Measurements from ENCODE around the gene FUOM. TPM values are rescaled to one million over a fixed set of nuclear protein-coding genes. Genes with fewer than 3 reads are reported as not detected.

Gene FUOM
- total RNA-seq, 1 experiment from 2014 or later, result 41.8 TPM

- Histone ChIP-seq H2AFZ (ENCODE audit: low read length) (no peak overlapping the region), H3K4ac (ENCODE audit: low read depth, low read length) (no peak overlapping the region), H3K4me2 (ENCODE audit: insufficient read depth, insufficient read length, low read length) (no peak overlapping the region), H4K20me1 (ENCODE audit: control insufficient read depth, insufficient read depth, insufficient read length) (no peaks in the 10 kb centered on the region), H3K4me1 (ENCODE audit: insufficient read depth, low read length) (no peaks in the 10 kb centered on the region), H3K18ac (ENCODE audit: insufficient read length, low read depth, low read length) (no peak overlapping the region), H3K14ac (ENCODE audit: insufficient read depth, low read length) (no peak overlapping the region), H3K56ac (ENCODE audit: insufficient read length, low read depth, low read length) (no peak overlapping the region), H3K23me2 (ENCODE audit: insufficient read length, low read depth, low read length, poor library complexity, severe bottlenecking) (no peaks in the 10 kb centered on the region), H2BK120ac (ENCODE audit: low read depth, low read length, poor library complexity, severe bottlenecking) (no peak overlapping the region), H4K91ac (ENCODE audit: insufficient read length, low read depth, low read length) (no peak overlapping the region), H3K27me3 (ENCODE audit: insufficient read depth, low read length) (no peaks in the 10 kb centered on the region; the same call in 1 of the 2 replicates), H3K9ac (ENCODE audit: extremely low read depth, insufficient read length, low read length) (no peak overlapping the region), H3T11ph (ENCODE audit: low read length) (no peak overlapping the region), H2BK15ac (ENCODE audit: low read depth, low read length) (no peak overlapping the region), H4K5ac (ENCODE audit: insufficient read length, low read depth, low read length) (no peak overlapping the region), H4K8ac (replicated peaks; ENCODE audit: insufficient read length, low read depth, low read length) (no peak overlapping the region), H2BK5ac (ENCODE audit: insufficient read length, low read length) (no peak overlapping the region), H3K9me3 (ENCODE audit: control insufficient read depth, low read depth, low read length) (no peaks in the 10 kb centered on the region), H2AK5ac (ENCODE audit: insufficient read length, low read length) (no peak overlapping the region), H3K79me2 (ENCODE audit: insufficient read depth, low read length) (no peaks in the 10 kb centered on the region), H3K27ac (ENCODE audit: insufficient read length, low read depth, low read length) (no peak overlapping the region), H2BK20ac (ENCODE audit: low read depth, low read length, poor library complexity, severe bottlenecking) (no peak overlapping the region), H3K23ac (ENCODE audit: insufficient read length, low read depth, low read length) (no peak overlapping the region), H2BK12ac (ENCODE audit: insufficient read length, low read depth, low read length) (no peak overlapping the region), H3K79me1 (ENCODE audit: insufficient read depth, low read depth, low read length, poor library complexity, severe bottlenecking) (no peaks in the 10 kb centered on the region)
- TF ChIP-seq CTCF (conservative IDR thresholded peaks at IDR 0.05), result no peak
- Mint-ChIP-seq H3K36me3 (ENCODE audit: insufficient read depth in 1 of 3, low read depth in 3 of 3) (peaks cover 0 to 3% (median 3%) of the 10 kb centered on the region in 3 experiments; a peak in 1 of 7 replicates), H3K27ac (no peak overlapping the region), H3K4me3 (no peak overlapping the region), H3K27me3 (ENCODE audit: low read depth) (peaks cover 16% of the 10 kb centered on the region), H3K4me1 (peaks cover 2 to 8% of the 10 kb centered on the region in 2 experiments; a peak in 2 of 4 replicates), H3K9me3 (no peaks in the 10 kb centered on the region)
- no CpG with 5 or more reads among the region's 6 CpGs for WGBS (ENCODE audit: extremely low coverage, insufficient read length, low lambda C conversion rate)
- no peak for DNase-seq
These were observed 2.6 kb downstream of the FUOM start for GRCh38 chr10:133355266-133355665.
